Fibroblast of lung (primary cell): ENCODE measurements around the gene MTMR3. TPM values are rescaled to one million over a fixed set of nuclear protein-coding genes. Genes with fewer than 3 reads are reported as not detected.

Source experiments
- DNase-seq, 2 donors: peaks; one replicate each; pipeline versions ENCODE4 v3.0.0 to v3.0.0-alpha.2; 2010; ENCODE audit warnings: low read depth in 2 of 2
- H2AFZ ChIP-seq: 2 replicates; pipeline ENCODE4 v1.5.1; 2012; ENCODE audit warnings: low read length, control low read depth, inconsistent platforms
- H3K27ac ChIP-seq: 2 replicates; pipeline ENCODE4 v1.5.1; 2011; ENCODE audit warnings: low read length, control low read depth; ENCODE audit not compliant: insufficient read depth
- H3K27me3 ChIP-seq: 2 replicates; pipeline ENCODE4 v1.5.1; 2011; ENCODE audit warnings: mild to moderate bottlenecking, low read length; ENCODE audit not compliant: control insufficient read depth, insufficient read depth
- H3K36me3 ChIP-seq: 2 replicates; pipeline ENCODE4 v1.5.1; 2011; ENCODE audit warnings: low read length; ENCODE audit not compliant: control insufficient read depth, insufficient read depth
- H3K4me1 ChIP-seq: 2 replicates; pipeline ENCODE4 v1.5.1; 2011; ENCODE audit warnings: low read length; ENCODE audit not compliant: control insufficient read depth, insufficient read depth; ENCODE audit errors: extremely low read depth
- H3K4me2 ChIP-seq: 2 replicates; pipeline ENCODE4 v1.5.1; 2011; ENCODE audit warnings: low read length, control low read depth; ENCODE audit not compliant: insufficient read depth; ENCODE audit errors: extremely low read depth
- H3K4me3 ChIP-seq, 4 experiments: fragments of 200-600 bp in 1 of 4; sonication (generic) in 1 of 4; replicated peaks in 1 of 4; 2 replicates each; pipeline ENCODE4 v1.5.1; 2011 to 2016; ENCODE audit warnings: low read length in 4 of 4, low read depth in 3 of 4, mild to moderate bottlenecking in 3 of 4, control low read depth in 2 of 4, inconsistent platforms in 1 of 4, mixed read lengths in 1 of 4; ENCODE audit not compliant: insufficient read depth in 1 of 4; ENCODE audit errors: control extremely low read depth in 1 of 4
- H3K79me2 ChIP-seq: 2 replicates; pipeline ENCODE4 v1.5.1; 2012; ENCODE audit warnings: mild to moderate bottlenecking, low read length, inconsistent platforms; ENCODE audit not compliant: control insufficient read depth, insufficient read depth
- H3K9ac ChIP-seq: 2 replicates; pipeline ENCODE4 v1.5.1; 2011; ENCODE audit warnings: mild to moderate bottlenecking, low read length, control low read depth; ENCODE audit not compliant: insufficient read depth
- H3K9me3 ChIP-seq: 2 replicates; pipeline ENCODE4 v1.5.1; 2012; ENCODE audit warnings: low read depth, low read length; ENCODE audit not compliant: control insufficient read depth, insufficient read depth
- H4K20me1 ChIP-seq: 2 replicates; pipeline ENCODE4 v1.5.1; 2011; ENCODE audit warnings: low read length; ENCODE audit not compliant: control insufficient read depth, insufficient read depth; ENCODE audit errors: extremely low read depth
- CTCF ChIP-seq, 2 donors: IDR thresholded peaks in 1 of 2; conservative IDR thresholded peaks in 1 of 2; 1 replicate in 1 of 2; 2 replicates in 1 of 2; pipeline ENCODE4 v1.5.1; 2011 to 2012; ENCODE audit warnings: low read length in 2 of 2, control low read depth in 1 of 2, inconsistent platforms in 1 of 2, low read depth in 1 of 2, mild to moderate bottlenecking in 1 of 2
- EZH2 ChIP-seq: IDR thresholded peaks from 2 replicates; pipeline ENCODE4 v1.5.1; 2012; ENCODE audit warnings: low read length, control low read depth, mild to moderate bottlenecking; ENCODE audit errors: missing control alignments
- polyA plus RNA-seq, 2 donors: library from polyadenylated mRNA; depleted of rRNA in 1 of 2; stranded (reverse) in 1 of 2; unstranded in 1 of 2; fragments of >200 nt; gene quantifications; 2 replicates each; pipeline ENCODE4 v1.2.1, GENCODE V29; 2011 to 2012; ENCODE audit warnings: missing spikeins in 1 of 2
- total RNA-seq: library from RNA; depleted of rRNA; stranded (reverse); fragments of >200 nt; gene quantifications from 2 replicates; pipeline ENCODE4 v1.2.1, GENCODE V29; 2014

Gene MTMR3
- total and polyA plus RNA-seq, 2 donors (not counting 1 experiment from before 2014, with no cell fraction given): 15.0 to 31.2 TPM

- TF ChIP-seq EZH2: no peak
- Histone ChIP-seq H3K79me2 (peaks cover 15% of the 10 kb centered on the region), H3K27me3 (no peaks in the 10 kb centered on the region), H3K4me1 (no peaks in the 10 kb centered on the region), H3K27ac (no peak overlapping the region), H2AFZ (no peak overlapping the region), H3K4me3 (no peak overlapping the region), H3K9me3 (no peaks in the 10 kb centered on the region), H3K36me3 (no peaks in the 10 kb centered on the region), H3K4me2 (no peak overlapping the region), H3K9ac (no peak overlapping the region), H4K20me1 (no peaks in the 10 kb centered on the region)
- peak in 1 of 2 donors; percentile 39 for DNase-seq
Measured at GRCh38 chr22:29954203-29954855, 71.4 kb downstream of the MTMR3 start.

GRCh38 chr22:29956680-29957079, 73.7 kb downstream of the MTMR3 start:
- Histone ChIP-seq H3K4me1 (no peaks in the 10 kb centered on the region), H3K9me3 (no peaks in the 10 kb centered on the region), H3K79me2 (peaks cover 6% of the 10 kb centered on the region), H3K4me3 (no peak overlapping the region), H3K4me2 (no peak overlapping the region), H3K36me3 (no peaks in the 10 kb centered on the region), H4K20me1 (no peaks in the 10 kb centered on the region), H2AFZ (no peak overlapping the region), H3K27me3 (no peaks in the 10 kb centered on the region), H3K9ac (no peak overlapping the region), H3K27ac (no peak overlapping the region)
- TF ChIP-seq CTCF (conservative IDR thresholded peaks at IDR 0.05 in 1 of 2, IDR thresholded peaks at IDR 0.05 in 1 of 2; ENCODE audit: low read depth in 1 of 2, low read length in 2 of 2) (no peak), EZH2 (no peak)
- no peak for DNase-seq

- H3K27me3 ChIP-seq: no peaks in the 10 kb centered on the region
- DNase-seq: no peak
- peaks cover 6% of the 10 kb centered on the region for H3K79me2 ChIP-seq
- H3K4me1 ChIP-seq: no peaks in the 10 kb centered on the region
- no peak overlapping the region for H3K9ac ChIP-seq
- TF ChIP-seq EZH2 (no peak), CTCF (conservative IDR thresholded peaks at IDR 0.05 in 1 of 2, IDR thresholded peaks at IDR 0.05 in 1 of 2; ENCODE audit: low read depth in 1 of 2, low read length in 2 of 2) (no peak)
- H3K4me2 ChIP-seq: no peak overlapping the region
- no peak overlapping the region for H2AFZ ChIP-seq
- H3K36me3 ChIP-seq: no peaks in the 10 kb centered on the region
- H3K27ac ChIP-seq: no peak overlapping the region
- no peak overlapping the region for H3K4me3 ChIP-seq
- H3K9me3 ChIP-seq: no peaks in the 10 kb centered on the region
- no peaks in the 10 kb centered on the region for H4K20me1 ChIP-seq
Measured at GRCh38 chr22:29958170-29958569, 75.2 kb downstream of the MTMR3 start.
